Superior temporal gyrus (tissue), 1 donor: ENCODE measurements around the gene MON2.
"Not testable (repeated sequence)": the region's sequence is repeated elsewhere in the genome, so short reads cannot be mapped to it uniquely, and the experiment has no call there.

Source experiments
- DNase-seq: peaks from one replicate; pipeline ENCODE4 v3.0.0-alpha.2; 2016; ENCODE audit errors: extremely low spot score

MON2 gene

DNA sequence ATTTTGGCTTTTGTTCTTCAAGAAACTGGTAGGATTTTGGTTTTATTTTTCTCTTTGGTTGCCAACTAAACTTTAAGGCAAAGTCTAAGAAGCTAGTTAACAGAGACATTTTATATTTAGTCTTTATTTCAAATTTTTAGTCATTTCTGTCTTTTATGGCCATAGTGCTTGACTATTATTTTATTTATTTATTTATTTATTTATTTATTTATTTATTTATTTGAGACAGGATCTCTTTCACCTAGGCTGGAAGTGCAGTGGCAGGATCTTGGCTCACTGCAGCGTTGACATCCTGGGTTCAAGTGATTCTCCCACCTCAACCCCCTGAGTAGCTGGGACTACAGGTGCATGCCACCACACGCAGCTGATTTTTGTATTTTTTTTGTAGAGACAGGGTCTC lies 3.1 kb downstream of the MON2 start:
- no peak for DNase-seq

DNA sequence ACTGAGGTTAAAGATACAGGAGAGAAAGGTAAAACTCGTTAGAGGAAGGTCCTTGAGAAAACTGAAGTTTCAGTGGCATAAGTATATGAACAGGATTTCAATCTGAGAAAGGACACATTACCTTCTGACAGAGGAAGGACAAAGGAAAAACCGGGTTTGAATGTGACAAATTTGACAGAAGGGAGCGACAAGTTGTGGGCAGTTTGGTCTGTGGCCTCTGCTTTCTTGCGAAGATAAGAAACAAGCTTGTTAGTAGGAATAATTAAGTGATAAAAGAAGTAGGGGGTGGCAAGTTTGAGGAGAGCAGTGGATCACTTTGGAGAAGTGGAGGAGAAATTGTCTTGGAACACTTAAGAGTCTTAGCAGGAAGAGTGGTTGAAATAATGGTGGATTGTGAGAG lies 5.1 kb downstream of the MON2 start:
- DNase-seq, result no peak

DNA sequence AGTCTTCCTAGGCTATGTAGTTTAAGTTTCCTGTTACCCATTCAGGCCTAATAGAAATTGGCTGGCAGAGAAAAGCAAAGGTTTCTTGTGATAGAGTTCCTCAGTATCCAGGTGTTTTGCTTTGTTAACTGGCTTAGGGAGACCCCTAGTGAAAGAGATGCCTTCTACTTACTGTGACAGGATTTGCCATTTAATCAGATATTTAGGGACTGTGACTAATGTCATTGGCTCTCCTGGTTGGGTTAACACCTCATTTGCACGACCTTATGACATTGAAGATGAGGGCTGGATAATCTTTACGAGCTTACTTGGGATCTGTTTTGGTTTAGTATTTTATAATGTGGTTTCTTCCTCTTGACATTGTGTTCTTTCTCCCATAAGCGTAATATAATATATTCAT lies 5.8 kb downstream of the MON2 start:
- no peak for DNase-seq

DNA sequence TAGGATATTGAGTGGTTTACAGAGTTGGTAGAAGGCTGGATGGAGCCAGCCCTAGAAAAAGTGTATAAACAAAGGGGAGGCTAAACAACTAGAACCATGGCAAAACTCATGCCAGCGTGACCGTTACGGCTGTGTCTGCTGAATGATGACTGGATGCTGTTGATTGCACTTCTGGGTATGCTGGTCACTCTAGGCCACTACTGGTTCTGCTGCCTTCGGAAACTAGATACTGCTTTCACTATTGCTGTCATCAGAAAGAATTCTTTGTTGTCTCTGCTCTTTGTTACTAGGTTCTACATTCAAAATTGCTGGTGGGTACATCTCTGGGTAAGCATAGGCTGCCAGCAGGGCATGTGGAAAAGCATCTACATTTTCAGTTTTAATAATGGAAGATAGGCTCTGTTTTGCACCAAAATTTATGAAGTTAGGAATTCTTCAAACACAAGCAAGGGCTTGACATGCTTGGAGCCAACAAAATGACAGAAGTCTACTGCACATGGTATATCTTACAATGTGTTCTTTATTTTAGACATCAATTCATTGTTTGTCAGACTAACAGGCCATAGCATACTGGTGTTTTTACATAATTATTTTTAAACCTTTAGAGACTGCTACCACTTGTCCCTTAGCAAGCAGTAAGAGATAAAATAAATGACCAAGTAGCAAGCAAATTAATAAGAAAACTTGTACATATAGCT lies 15.4 kb downstream of the MON2 start:
- peak; percentile 77 for DNase-seq

DNA sequence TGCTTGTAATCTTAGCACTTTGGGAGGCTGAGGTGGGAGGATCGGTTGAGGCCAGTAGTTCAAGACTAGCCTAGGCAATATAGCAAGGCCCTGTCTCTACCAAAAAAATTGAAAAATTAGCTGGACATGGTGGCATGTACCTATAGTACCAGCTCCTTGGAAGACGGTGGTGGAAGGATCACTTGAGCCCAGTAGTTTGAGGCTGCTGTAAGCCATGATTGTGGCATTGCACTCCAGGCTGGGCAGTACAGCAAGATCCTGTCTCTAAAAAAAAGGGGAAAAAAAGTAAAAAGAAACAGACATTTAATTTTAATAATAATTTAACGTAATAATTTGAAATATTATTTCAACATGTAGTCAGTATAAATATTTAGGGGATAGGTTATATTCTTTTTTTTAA lies 16.1 kb downstream of the MON2 start:
- DNase-seq, result no peak

DNA sequence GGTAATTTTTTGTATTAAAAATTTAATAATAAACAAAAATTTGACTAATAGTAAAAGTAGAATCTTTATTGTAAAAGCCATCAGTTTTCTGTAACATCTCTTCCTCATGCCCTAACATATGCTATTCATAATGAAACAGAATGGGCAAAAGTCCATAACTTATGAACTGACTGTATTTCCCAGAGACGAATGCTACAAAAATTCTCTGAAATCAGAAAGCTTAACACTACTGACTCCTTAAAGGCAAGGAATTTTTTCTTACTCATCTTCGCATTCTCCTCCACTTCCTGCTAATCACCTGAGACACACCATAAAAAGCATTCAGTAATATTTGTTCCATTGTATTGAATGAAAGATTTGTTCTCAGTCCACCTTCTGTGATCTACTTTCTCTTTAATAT lies 17.6 kb downstream of the MON2 start:
- DNase-seq, result no peak

DNA sequence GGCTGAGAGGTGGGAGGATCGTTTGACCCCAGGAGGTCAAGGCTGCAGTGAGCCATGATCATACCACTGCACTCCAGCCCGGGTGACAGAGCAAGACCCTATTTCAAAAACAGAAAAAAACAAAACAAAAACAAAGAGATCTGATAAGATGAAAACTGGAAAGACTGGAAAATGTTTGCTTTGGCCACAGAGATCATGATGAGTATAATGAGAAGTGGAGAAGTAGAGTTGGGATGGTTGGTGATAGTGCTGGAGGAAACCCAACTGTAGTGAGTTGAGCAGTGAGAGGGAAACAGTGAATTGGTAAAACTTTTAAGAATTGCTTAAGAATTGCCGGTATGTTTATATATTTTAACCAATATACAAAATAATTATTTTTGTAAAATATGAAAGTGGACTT lies 39.2 kb downstream of the MON2 start:
- no peak for DNase-seq

DNA sequence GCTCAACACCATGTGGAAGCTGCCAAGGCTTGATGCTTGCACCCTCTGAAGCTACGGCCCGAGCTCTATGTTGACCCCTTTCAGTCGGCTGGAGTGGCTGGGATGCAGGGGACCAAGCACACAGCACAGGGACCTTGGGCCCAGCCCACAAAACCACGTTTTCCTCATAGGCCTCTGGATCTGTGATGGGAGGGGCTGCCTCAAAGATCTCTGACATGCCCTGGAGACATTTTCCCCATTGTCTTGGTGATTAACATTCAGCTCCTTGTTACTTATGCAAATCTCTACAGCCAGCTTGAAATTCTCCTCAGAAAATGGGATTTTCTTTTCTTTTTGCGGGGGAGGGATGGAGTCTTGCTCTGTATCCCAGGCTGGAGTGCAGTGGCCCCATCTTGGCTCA lies 46.3 kb downstream of the MON2 start:
- no peak for DNase-seq

DNA sequence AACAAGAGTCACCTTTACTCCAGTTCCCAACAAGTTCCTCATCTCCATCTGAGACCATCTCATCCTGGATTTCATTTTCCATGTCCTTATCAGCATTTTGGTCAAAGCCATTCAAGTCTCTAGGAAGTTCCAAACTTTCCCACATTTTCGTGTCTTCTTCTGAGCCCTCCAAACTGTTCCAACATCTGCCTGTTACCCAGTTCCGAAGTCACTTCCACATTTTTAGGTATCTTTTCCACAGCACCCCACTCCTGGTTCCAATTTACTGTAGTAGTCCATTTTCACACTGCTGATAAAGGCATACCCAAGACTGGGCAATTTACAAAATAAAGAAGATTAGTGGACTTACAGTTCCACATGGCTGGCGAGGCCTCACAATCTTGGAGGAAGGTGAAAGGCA lies 47.5 kb downstream of the MON2 start:
- not testable (repeated sequence) for DNase-seq

DNA sequence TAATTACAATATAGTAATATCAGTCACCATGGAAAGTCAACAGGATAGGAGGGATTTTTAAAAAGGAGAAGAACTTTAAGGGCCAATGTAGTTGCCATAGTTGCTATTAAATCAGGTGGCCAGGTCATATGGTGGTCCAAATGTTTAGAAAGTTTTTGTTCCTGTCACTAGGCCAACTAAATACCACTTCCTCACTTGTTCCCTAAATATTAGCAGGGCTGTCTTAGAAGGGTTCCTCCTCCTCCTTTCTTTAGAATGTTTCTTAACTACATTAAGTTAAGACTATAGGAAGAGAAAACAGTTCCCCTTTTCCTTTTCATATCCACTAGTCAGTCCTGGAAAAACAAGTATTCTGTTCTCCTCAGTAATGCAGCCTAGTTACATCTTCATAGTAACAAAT lies 50.3 kb downstream of the MON2 start:
- DNase-seq, result peak; percentile 38

DNA sequence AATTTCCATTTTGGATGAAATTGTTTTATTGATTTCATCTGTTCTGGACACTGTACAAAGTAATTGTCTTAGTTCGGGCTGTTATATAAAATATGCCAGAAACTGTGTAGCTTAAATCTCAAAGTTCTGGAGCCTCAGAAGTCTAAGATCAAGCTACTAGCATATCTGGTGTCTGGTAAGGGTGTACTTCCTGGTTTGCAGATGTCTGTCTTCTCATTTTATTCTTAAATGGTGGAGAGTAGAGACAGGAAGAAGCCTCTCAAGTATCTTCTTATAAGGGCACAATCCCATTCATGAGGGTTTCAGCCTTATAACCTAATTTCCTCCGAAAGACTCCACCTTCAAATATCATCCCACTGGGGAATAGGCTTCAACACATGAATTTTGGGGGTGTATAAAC lies 51.3 kb downstream of the MON2 start:
- no peak for DNase-seq

DNA sequence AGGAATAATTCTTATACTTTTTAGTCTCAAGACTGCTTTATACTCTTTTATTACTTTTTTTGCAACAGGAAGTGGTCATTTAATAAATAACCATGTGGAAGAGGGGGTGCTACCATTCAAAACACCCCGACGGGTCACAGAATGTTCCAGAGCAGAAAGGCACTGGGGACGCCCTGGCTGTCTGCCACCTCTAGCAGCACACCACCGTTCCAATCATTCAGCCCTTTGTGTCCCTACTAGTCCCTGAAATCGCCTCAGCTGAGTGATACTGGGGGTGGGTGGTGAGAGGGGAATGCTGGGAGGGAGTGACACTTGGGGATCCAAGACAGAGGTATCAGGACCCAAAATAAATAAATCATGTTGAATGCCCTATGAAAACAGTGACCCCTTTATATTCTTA lies 52.4 kb downstream of the MON2 start:
- peak; percentile 54 for DNase-seq

DNA sequence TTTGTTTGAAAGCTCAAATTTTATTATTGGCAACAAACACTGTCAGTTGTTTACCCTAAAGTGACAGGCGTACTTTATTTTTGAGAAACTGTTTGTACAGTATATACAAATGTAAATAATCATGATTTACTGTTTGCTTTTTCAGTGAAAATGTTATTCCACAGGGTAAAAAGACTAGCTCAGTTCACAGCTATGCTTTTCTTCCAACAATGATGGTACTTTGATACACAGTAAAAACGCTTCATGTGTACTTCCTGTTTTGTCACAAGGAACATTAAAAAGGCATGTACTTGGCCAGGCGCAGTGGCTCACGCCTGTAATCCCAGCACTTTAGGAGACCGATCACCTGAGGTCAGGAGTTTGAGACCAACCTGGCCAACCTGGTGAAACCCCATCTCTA lies 53.7 kb downstream of the MON2 start:
- DNase-seq, result no peak

DNA sequence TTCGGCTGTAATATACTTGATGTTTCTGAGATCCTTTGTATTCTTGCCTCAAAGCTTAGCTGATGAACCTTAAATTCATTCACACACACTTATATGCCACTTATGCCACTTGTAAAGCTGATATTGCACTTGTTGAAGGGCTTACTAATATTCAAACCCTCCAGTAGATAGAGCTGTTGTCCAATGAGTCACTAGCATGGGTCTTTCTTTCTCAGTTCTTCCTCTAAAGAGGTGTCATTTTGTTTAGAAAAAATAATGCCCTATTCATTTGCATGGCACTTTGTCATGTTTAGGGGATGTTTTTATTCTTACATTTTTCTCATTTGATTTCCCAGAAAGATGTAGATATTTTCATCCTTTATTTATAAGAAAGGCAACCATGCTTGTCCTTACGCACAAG lies 56.4 kb downstream of the MON2 start:
- peak; percentile 58 for DNase-seq

DNA sequence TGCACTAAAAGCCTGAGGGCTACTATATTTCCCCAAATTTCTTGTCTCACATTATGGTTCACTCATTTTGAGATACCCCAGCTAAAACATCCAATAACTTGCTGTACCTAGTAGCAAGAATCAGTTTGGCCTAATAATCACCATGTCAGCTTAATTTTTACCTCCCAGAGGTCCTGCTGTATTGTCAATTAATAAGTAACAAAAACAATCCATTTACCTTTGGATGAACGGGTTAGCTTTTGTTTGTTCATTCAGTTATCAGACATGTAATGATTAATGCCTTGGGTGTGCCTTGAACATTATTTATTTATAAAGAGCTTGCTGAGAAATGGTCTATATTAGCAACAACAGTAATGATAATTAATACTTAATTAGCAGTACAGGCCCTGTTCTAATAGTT lies 57.0 kb downstream of the MON2 start:
- no peak for DNase-seq

DNA sequence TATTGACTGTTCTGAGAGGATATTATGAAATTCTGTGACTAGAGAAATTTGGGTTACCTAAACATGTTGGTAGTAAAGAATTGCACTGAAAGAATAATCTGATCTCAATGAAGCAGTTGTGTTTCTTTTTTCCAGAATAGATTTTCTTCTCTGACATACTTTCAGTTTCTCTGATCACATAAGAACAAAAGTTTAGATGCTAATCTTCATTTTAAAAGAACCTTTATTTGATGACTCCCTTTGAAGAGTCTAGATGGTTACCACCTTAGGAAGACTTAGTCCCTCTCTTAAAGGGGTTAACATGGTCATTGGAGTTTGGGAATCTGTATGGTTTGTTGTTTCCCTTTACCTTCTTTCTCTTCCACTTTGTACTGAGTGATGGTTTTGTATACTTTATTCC lies 58.6 kb downstream of the MON2 start:
- DNase-seq, result no peak

DNA sequence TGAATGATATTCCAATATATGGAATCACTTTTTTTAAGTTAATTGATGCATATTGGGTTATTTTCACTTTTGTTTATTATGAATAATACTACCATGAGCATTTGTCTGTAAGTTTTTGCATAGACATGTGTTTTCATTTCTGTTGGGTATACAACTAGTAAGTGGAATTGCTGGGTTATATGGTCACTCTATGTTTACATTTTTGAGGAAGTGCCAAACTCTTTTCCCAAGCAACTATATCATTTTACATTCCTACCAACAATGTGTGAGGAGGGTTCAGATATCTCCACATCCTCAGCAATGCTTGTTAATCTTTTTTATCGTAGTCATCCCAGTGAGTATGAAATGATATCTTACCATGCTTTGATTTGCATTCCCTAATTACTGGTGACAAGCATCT lies 64.0 kb downstream of the MON2 start:
- no peak for DNase-seq

DNA sequence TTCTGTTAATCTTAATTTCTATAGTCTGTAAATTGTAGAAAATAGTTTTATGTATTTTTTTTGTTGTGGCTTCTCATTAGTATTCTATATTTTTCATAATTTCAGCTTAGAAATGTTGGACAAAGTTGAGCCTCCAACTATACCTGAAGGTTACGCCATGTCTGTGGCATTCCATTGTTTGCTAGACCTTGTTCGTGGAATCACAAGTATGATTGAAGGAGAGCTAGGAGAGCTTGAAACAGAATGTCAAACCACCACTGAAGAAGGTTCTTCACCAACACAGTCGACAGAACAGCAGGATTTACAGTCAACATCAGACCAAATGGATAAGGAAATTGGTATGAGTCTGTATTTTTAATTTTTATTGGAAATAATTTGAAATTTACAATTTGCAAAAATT lies 65.7 kb downstream of the MON2 start:
- no peak for DNase-seq

DNA sequence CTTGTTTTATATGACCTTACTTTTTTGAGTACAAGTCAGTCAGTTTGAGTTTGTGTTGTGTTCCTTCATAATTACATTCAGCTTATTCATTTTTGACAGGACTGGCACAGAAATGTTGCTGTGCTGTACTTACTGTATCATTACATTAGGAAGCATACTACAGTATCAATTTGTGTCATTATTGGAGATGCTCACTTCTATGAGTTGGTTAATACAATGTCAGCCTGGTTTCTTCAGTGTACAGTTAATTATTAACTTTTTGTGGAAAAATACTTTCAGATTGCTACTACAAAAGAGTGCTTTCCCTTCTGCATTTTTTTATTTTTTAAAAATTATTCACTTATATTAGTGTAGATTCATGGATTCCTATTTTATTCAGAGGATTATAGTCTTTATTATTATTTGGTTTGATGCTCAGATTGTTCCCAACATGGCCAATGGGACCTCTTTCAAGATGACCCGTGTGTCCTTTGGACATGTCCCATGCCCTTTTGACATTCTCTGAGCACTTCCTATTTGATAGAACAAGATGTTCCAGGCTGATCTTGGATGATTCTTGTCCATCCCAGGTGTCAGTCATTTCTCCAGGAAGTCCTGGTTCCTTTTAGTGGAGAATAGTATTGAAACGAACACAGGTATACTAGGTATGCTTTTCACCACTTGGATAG lies 66.6 kb downstream of the MON2 start:
- DNase-seq, result no peak

DNA sequence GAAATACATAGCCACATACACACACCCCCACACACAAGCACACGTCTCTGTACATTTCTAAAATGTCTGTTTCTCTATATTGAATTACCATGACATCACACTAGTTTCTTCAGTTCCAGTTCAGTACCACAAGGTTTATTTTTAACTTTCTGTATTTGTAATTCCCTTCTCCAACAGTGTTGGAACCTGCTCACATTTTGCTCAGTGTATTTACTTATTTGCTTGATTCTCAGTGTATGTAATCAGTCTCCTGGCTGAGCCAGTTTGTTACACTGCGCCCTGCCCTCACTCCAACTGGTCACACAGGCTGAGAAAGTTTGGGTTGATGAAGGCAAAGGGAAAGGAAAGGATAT lies 67.1 kb downstream of the MON2 start:
- no peak for DNase-seq

DNA sequence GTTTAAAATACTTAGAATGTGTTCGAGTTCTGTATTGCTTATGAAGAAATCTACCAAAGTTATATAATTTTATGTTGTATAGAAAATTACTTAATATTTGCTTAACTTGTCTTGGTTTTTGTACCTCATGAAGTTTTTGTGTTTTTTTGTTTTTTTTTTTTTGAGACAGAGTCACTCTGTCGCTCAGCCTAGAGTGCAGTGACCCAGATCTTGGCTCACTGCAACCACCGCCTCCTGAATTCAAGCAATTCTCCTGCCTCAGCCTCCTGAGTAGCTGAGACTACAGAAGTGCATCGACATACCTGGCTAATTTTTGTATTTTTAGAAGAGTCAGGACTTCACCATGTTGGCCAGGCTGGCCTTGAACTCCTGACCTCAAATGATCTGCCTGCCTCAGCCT lies 69.9 kb downstream of the MON2 start:
- no peak for DNase-seq

DNA sequence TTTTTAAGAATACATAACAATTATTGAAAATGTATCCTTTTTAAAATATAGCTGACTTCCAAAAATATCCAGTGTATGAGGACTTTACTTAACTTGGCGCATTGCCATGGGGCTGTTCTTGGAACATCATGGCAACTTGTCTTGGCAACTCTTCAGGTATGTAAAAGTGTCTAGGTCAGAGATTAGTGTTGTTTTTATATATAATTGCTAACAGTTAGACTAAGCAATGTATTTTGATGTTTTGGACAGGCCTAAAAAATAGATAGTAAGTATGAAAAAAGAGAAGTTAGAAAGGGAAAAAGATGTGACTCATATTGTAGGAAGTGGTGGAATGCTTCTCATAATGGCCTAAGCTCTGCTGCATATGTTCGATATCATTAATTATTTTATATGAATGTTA lies 70.9 kb downstream of the MON2 start:
- DNase-seq, result no peak

DNA sequence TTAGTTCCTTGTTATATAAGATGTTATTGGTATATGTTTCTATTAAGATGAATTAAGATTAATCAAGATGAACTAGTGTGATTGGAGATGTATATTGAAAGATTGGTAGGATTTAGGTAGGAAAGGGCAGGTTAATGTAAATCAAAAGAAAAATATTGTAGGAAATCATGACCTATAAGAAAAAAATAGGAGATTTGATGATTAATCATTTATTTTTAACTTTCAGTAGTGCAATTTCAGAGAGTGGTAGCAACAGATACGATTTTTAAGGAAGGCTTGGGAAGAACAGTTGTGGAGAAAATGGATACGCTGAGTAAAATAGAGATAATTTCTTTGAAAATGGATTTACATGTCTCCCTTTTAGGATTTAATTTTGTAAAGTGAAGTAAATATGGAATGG lies 73.7 kb downstream of the MON2 start:
- DNase-seq, result no peak

DNA sequence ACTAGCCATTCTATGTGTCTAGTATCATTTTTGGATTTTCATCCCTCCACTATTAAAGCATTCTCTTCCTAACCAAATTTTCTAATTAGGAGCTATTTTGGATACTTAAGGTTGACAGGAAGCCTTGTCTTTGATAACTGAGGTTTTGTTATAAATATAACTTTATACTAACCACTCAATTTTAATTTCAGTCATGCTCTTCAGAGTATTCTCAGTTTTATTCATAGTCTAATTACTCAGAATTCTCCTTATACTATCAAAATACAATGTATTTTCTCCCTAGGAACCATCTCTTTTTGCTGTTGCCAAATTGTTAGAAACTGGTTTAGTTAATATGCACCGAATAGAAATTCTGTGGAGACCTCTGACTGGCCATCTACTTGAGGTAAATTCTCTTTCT lies 76.2 kb downstream of the MON2 start:
- no peak for DNase-seq
